Epidermal melanocyte (primary cell): ENCODE measurements around the gene OR52E1.
"Not testable (repeated sequence)": the region's sequence is repeated elsewhere in the genome, so short reads cannot be mapped to it uniquely, and the experiment has no call there.

Experiments used
- DNase-seq: peaks from one replicate; pipeline ENCODE4 v3.0.0; 2011; ENCODE audit warnings: low spot score; ENCODE audit not compliant: insufficient read length

The OR52E1 gene

GRCh38 chr11:5069272-5069671 is at the start of gene OR52E1:
TSS of gene OR52E1 (plus strand) at chr11:5069572.
- no peak for DNase-seq

GRCh38 chr11:5021996-5022395 is 47.4 kb upstream of the OR52E1 start:
- DNase-seq: no peak

GRCh38 chr11:5036669-5037068 is 32.7 kb upstream of the OR52E1 start:
- DNase-seq: no peak

DNA sequence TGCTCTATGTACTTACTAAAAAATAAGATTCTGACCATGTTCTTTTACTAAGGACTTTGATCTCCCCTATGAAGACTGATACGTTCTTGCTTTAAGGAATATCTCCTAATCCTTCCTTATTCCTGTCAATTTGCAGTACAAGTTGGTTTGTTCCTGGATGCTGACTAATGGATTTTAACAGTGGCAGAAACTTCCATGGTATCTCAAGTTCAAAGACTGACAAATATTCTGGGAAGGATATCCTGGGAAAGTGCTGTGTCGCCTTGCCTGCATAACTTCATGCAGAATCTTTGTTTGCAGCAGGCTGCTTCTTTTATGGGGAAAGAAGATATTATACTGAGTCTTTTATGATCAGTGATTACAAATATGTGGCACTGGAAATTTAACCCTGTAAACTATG is 31.4 kb upstream of the OR52E1 start:
- no peak for DNase-seq

GRCh38 chr11:5038341-5038740 is 31.0 kb upstream of the OR52E1 start:
- DNase-seq: no peak

DNA sequence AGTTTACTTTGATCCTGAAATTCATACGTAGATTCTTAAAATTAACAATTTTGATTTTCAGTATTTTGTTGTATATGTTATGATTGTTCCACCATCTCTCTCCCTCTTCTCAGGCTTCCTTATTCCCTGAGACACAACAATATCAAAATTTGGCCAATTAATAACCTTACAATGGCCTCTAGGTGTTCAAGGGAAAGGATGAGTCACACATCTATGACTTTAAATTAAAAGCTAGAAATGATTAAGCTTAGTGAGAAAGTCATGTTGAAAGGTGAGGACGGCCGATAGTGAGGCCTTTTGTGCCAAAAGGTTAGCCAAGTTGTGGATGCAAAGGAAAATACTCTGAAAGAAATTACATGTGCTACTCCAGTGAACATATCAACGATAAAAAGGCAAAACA is 28.5 kb upstream of the OR52E1 start:
- DNase-seq: no peak

GRCh38 chr11:5042091-5042490 is 27.3 kb upstream of the OR52E1 start:
- no peak for DNase-seq

GRCh38 chr11:5043380-5043779 is 26.0 kb upstream of the OR52E1 start:
- DNase-seq: no peak

- no peak for DNase-seq
These were observed 23.1 kb upstream of the OR52E1 start, which contains the start of gene OR52J3 for GRCh38 chr11:5046226-5046625. TSS of gene OR52J3 (plus strand) at chr11:5046526. CDS start at chr11:5046526, 0 bp downstream.

DNA sequence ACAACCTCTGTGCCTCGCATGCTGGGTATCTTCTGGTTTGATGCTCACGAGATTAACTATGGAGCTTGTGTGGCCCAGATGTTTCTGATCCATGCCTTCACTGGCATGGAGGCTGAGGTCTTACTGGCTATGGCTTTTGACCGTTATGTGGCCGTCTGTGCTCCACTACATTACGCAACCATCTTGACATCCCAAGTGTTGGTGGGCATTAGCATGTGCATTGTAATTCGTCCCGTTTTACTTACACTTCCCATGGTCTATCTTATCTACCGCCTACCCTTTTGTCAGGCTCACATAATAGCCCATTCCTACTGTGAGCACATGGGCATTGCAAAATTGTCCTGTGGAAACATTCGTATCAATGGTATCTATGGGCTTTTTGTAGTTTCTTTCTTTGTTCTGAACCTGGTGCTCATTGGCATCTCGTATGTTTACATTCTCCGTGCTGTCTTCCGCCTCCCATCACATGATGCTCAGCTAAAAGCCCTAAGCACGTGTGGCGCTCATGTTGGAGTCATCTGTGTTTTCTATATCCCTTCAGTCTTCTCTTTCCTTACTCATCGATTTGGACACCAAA is 22.5 kb upstream of the OR52E1 start:
- DNase-seq: no peak

GRCh38 chr11:5058679-5059078 is 10.7 kb upstream of the OR52E1 start:
- not testable (repeated sequence) for DNase-seq

GRCh38 chr11:5059391-5059790 is 10.0 kb upstream of the OR52E1 start, which contains the start of gene OR52E2:
TSS of gene OR52E2 (minus strand) at chr11:5059627. CDS start at chr11:5059627, 0 bp downstream.
- no peak for DNase-seq

DNA sequence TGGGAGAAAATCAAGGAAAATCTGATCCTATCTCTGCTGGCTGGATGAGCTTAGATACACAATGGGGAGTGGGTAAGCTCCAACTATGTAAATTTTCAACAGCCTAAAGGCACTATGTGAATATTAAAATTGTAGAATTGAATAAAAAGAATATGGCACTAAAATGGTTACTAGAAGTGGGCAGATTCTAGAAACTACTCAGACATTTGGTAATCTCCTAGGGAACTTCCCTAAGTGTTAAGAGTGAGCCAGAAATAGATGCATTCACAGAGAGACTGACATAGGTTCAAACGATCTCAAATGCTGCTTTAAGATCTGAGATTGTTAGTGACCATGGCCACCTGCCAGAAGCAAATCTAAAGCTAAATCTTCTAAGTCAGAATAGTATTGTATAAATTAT is 4.3 kb upstream of the OR52E1 start:
- DNase-seq: no peak

DNA sequence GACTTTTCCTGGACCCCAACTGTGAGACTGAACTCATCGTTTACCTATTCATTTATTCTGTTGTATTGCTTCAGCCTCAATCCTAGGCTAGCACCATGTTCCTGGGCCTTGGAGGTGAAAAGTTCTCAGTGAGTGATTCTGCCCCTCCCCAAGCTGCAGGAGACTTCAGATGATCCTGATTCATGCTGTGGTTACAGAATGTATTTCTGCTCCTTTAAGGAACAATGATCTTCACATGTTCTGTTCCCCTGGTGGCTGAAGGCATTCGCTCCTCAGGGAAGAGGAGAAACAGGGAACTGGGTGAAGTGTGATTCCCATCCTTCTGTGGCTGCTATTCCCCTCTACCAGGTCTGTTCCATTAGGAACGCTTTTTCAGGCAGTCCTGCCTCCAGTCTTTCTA is 2.4 kb downstream of the OR52E1 start:
- DNase-seq: no peak

- no peak for DNase-seq
These were observed 12.0 kb downstream of the OR52E1 start for GRCh38 chr11:5081405-5081804.

DNA sequence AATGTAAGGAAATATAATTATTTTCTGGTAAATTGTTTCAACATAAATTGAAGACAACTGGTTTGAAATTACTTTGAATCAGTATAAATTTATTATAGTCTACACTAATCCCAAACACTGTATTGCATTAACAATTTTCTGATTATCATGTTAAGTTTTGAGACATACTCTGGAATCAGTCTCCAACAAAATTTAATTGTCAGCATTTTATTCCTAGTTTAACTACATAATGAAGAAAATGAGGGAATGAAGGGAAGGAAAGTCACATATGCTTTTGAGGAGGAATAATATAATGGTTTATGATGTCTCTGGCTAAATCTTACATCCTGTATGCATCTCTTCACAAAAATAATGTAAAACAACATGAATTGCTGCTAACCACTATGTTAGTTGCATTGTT is 14.2 kb downstream of the OR52E1 start:
- no peak for DNase-seq

DNA sequence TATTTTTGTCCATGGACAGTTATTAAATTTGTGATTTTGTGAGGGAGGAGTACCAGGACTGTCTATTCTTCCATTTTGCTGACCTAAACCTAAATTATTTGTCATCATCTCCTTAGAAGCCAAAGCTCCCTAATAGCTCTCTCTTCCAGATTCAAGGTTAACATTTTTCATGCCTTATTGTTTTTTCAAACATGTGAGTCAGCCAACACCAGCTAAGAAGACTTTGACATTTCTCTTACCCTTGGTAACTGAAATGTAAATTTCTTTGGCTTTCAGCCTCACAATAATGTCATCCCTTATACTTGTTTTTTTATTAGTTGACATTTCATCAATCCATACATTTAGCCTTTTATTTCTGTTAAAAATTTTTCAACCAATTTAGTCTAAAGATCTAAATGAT is 19.2 kb downstream of the OR52E1 start:
- no peak for DNase-seq

DNA sequence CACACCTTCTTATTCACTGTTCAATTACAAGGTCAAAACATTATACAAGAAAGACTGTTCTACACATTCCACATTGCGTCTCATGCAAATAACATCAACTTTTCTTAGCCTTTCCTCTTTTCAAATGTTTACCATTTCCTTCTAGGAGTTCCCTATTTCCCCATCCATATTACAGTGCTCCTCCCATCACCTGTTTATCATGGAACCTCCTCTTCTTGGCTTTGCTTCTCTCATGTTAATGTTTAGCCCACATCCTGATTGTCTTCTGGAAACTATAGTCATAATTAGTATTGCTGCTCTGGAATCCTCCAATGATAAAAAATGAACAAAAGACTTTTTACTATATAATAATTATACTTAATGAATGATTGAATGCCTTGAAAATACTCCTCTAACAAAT is 21.3 kb downstream of the OR52E1 start:
- no peak for DNase-seq

DNA sequence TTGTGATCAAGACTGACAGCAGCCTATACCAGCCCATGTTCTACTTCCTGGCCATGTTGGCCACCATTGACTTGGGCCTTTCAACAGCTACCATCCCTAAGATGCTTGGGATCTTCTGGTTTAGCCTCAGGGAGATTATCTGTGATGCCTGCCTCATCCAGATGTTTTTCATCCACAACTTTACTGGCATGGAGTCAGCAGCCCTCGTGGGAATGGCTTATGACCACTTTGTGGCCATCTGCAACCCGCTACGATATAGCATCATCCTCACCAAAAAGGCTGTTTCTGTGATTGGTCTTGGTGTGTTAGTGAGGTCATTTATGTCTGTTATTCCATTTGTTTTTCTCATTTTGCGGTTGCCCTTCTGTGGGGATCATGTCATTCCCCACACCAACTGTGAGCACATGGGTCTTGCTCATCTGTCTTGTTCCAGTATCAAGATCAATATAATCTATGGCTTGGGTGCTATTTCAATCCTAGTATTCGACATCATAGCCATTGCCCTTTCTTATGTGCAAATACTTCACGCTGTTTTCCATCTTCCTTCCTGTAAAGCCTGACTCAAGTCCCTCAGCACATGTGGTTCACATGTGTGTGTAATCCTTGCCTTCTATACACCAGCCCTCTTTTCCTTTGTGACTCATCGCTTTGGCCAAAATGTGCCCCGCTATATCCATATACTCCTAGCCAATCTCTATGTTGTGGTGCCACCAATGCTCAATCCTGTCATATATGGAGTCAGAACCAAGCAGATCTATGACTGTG is 23.6 kb downstream of the OR52E1 start:
- no peak for DNase-seq

DNA sequence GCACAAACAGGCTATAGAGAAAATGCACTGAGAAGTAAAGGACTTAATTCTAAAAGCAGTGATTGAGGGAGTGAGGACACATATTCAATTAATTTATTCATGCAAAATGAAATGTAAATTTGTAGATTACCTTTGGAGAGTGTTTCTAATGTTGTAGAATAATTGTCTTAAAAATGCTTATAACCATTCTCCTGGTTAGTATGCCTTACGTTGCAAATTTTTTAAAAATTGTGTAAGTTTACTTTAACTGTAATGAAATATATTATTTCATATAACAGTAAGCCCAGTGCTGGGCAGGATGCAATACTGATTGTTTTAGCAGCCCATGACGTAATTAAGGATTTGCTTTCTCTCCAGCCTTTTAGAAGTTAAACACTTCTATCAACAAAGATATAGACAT is 26.6 kb downstream of the OR52E1 start:
- DNase-seq: no peak

DNA sequence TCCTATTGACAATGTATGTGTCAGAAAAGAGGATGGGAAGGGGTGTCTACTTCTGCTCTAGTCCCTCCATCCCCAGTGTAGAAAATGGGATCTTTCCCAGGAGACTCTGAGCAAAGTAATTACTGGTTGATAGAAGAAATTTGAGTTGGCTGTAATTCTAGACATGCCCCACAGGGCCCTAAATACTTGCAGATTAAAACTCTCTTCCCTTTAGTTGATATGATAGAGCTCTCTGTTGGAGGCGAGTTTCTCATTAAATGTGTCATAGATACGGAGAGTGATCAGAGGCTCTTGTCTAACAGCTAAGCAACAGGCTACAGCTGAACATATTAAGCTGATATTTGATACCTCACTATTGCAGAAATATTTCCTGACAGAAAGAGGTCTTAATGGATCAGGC is 32.9 kb downstream of the OR52E1 start:
- no peak for DNase-seq

- no peak for DNase-seq
These were observed 33.7 kb downstream of the OR52E1 start for GRCh38 chr11:5103066-5103465.

GRCh38 chr11:5107285-5107684 is 37.9 kb downstream of the OR52E1 start:
- DNase-seq: no peak
